Iris pigment epithelial cell (primary cell): ENCODE results near the gene RCOR1.
"Not testable (repeated sequence)": the region's sequence is repeated elsewhere in the genome, so short reads cannot be mapped to it uniquely, and the experiment has no call there.

Experiments used
- DNase-seq: peaks from one replicate; pipeline ENCODE4 v3.0.0-alpha.2; 2011; ENCODE audit warnings: low read depth

RCOR1 gene

GRCh38 chr14:102571043-102571442 lies 21.4 kb upstream of the RCOR1 start:
- DNase-seq = no peak

DNA sequence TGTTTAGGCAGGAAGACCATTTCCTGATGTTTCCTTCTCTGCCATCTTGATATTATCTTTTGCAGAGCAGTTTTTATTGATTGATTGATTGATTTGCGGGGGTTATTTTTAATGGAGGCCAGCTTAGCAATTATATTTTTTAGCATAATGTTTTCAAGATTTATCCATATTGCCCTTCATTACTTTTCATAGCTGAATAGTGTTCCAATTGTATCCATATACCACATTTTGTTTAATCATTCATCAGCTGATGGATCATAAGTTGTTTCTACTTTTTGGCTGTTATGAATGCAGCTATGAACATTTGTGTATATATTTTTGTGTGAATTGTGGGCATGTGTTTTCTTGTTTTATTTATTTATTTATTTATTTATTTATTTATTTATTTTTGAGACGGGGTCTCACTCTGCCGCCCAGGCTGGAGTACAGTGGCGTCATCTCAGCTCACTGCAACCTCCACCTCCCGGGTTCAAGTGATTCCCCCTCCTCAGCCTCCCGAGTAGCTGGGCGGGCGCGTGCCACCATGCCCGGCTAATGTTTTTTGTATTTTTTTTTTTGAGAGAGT lies 20.9 kb upstream of the RCOR1 start:
- no peak for DNase-seq

GRCh38 chr14:102573161-102573560 lies 19.3 kb upstream of the RCOR1 start:
- not testable (repeated sequence) for DNase-seq

- DNase-seq = no peak
Measured at GRCh38 chr14:102573591-102574046, 18.8 kb upstream of the RCOR1 start.

GRCh38 chr14:102574281-102575159 lies 17.9 kb upstream of the RCOR1 start:
- DNase-seq = no peak

DNA sequence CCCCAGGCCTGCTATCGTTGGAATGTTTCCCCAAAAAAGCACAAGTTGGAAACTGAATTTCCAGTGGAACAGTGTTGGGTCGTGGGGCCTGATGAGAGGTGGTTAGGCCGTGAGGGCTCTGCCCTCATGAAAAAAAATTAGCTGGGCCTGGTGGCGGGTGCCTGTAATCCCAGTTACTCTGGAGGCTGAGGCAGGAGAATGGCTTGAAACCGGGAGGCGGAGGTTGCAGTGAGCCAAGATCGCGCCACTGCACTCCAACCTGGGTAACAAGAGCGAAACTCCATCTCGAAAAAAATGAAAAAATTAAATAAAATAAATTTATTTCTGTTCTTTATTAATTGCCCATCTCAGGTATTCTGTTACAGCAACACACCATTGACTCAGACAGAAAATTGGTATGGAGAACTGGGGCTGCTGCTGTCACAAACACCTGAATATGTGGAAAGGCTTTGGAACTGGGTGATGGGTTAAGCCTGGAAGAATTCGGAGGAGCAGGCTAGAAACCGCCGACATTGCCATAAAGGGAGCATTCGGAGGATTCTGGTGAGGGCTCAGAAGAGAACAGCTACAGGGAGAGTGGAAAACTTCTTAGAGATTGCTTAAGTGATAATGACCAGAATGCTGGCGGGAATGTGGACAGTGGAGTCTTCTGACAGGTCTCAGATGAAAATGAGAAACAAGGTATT lies 17.1 kb upstream of the RCOR1 start:
- DNase-seq = no peak

GRCh38 chr14:102575846-102576428 lies 16.5 kb upstream of the RCOR1 start:
- DNase-seq = not testable (repeated sequence)

GRCh38 chr14:102578821-102579220 lies 13.6 kb upstream of the RCOR1 start:
- DNase-seq = no peak

DNA sequence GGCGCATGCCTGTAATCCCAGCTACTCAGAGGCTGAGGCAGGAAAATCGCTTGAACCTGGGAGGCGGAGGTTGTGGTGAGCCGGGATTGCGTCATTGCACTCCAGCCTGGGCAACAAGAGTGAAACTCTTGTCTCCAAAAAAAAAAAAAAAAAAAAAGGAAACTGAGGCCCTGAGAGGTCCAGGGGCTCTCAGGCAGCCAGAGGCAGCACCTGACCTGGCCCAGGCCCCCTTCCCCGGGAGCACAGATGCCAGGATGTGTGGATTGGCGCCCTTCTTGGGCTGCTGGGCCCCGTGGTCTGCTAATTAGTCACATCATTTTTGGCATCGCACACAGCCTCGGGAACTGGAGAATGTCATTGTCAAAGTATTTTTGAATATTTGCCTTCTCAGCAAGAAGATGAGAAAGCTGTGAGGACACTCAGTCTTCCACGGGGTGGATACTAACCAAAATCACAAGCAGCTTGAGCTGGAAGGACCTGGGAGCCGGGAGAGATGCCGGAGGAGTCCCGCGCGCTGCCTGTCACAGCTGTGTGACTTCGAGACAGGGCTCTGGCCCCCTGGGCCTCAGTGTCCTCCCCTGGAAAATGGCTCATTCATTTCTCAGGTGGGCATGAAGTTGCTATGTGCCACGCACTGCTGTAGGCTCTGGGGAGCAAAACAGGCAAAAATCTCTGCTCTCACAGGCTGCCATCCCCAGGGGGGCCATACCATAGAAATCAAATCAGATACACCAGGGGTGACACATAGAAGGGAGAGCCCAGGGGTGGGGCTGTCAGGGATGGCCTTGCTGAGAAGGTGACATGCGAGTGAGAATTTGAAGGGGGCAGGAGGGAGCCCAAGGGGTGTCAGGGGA lies 12.5 kb upstream of the RCOR1 start:
- peak; percentile 61 for DNase-seq

DNA sequence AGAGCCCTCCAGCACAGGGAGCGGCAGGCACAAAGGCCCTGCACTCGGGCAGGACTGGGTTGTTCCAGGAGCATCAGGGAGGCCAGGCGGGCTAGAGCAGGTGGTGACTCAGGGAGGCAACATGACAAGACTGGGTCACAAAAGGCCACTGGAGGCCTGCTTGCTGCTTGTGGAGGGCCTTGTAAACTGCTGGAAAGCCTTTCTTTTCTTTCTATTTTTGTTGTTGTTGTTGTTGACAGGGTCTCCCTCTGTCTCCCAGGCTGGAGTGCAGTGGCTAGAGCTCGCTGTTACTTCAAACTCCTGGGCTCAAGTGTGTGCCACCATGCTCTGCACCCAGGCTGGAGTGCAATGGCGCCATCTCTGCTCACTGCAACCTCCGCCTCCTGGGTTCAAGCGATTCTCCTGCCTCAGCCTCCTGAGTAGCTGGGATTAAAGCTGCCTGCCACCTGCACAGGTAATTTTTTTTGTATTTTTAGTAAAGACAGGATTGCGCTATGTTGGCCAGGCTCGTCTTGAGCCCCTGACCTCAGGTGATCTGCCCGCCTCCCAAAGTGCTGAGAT lies 11.8 kb upstream of the RCOR1 start:
- DNase-seq = no peak

GRCh38 chr14:102581193-102581592 lies 11.3 kb upstream of the RCOR1 start:
- no peak for DNase-seq

DNA sequence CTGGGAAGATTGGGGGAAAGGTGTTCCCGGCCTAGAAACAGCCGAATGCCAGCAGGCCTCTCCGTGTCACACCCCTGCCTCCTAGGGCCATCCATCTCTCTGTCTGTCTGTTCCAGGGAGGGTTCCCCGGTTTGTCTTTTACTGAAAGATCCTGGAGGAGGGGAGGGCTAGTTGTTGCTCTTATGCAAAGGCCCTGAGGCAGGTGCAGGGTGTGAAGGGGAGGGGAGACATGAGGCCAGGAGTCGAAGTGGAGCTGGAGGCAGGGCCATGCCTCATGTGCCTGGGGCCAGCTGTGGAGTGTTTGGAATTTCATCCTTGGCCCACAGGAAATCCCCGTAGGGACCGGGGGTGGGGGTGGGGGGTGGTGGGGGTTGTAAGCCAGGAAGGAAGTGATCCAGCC lies 8.7 kb upstream of the RCOR1 start:
- DNase-seq = no peak

- no peak for DNase-seq
Measured at GRCh38 chr14:102584871-102585869, 7.3 kb upstream of the RCOR1 start.

- no peak for DNase-seq
Measured at GRCh38 chr14:102586420-102587104, 5.9 kb upstream of the RCOR1 start.

GRCh38 chr14:102588821-102589220 lies 3.6 kb upstream of the RCOR1 start:
- DNase-seq = no peak

DNA sequence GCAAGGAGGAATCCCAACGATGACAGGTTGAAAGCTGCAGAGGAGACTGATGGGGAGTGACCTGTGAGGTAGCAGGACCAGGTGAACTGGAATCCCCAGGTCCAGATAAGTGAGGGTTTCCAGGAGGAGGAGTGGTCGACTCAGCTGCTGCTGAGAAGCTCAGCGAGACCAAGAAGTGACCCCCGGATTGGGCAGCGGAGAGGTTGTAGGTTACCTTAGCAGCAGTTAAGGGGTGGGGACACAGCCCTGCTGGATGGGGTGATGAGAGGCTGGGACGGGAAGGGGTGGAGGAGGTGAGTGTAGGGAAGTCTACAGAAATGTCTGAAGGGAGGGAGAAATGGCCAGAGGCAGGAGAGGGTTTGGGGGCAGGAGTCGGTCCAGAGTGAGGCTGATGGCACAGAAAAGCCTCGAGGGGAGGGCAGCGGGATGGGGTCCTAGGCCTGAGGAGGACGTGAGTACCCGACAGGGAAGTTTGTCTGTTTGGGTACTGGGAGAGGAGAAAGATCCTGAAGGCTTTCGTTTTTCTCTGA lies 2.6 kb upstream of the RCOR1 start:
- no peak for DNase-seq

DNA sequence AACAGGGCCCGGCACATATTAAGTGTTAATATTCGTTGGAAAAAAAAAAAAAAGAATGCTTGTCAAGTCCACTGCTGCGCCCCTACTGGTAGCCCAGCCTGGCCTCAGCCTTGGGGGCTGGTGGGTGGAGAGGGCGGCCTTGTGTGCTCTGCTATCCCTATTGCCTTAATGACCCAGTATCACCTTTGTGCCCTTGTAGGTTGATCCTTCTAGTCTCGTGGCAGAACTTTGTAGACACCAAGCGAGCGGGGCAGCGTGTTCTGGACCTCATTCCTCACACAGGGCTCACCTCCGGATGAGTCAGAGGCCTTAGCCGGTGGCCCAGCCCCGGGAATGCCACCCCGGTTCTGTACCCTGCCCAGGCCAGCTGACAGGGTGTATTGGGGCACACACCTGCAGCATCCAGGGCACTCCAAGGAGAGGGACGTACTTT lies 1.8 kb upstream of the RCOR1 start:
- peak; percentile 42 for DNase-seq

- DNase-seq = peak; percentile 32
Measured at GRCh38 chr14:102591372-102591943, 991 bp upstream of the RCOR1 start.

- DNase-seq = no peak
Measured at GRCh38 chr14:102592763-102593060, 263 bp downstream of the RCOR1 start.
